NB4 (cell line): Measurements from ENCODE around the gene GAPDHS.

Experiments used
- CTCF ChIP-seq: IDR thresholded peaks from one replicate; pipeline ENCODE4 v1.5.1; 2012; ENCODE audit warnings: low read depth, low read length
- POLR2A ChIP-seq: IDR thresholded peaks from 2 replicates; pipeline ENCODE4 v1.6.1; 2011; ENCODE audit warnings: mild to moderate bottlenecking; ENCODE audit not compliant: insufficient read length; ENCODE audit errors: extremely low read depth

DNA sequence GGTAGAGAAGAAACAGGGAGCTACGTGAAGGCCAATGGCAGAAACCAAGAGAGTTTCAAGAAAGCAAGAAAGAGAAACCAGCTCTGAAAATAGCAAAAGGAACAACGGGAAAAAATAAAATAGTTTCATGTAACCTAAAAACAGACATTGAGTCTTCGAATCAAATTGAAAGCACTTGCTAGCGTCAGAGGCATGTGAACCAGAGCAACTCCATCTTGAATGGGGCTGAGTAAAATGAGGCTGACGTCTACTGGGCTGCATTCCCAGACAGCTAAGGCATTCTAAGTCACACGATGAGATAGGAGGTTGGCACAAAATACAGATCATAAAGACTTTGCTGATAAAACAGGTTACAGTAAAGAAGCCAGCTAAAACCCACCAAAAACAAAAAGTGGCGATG lies 45.5 kb downstream of the GAPDHS start:
- TF ChIP-seq POLR2A = no peak
- TF ChIP-seq CTCF = no peak
